Measurements from ENCODE around the gene SH2B2.
"Not testable (repeated sequence)": the region's sequence is repeated elsewhere in the genome, so short reads cannot be mapped to it uniquely, and the experiment has no call there.

Gene SH2B2

DNA sequence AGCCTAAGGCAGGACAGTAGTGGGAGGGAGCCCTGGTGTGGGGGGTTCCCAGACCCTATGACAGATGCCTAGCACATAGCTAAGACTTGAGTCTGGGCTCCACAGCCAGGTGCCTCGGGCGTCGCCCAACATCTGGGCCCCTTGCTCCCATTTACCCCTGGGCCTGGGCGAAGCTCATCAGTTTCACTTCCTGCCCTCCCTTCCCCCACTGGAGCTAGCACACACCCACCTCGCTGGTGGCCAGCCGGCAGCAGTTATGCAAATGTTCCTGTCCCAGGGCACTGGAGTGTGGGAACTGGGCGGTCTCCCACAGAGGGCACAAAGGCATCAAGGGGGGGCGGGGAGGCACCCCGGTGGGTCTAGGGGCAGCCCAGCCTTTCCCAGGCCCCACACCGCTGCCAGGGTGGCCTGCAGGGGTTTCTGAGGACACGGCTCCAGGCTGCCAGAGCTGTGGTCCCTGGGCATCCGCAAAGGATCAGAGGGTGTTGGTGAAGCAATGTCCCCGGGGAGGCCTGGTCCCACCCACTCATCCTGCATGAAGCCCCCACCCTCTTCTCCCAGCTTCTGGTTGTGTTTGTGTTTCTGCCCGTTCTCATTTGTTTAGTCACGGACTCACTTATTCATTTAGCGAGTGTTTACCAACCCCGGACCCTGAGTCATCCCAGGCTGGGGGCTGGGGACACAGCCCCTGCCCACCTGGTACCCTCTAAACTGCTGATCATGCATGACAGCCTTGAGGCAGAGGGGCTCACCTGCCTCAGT lies 20.4 kb downstream of the SH2B2 start:
- DNase-seq: no peak

DNA sequence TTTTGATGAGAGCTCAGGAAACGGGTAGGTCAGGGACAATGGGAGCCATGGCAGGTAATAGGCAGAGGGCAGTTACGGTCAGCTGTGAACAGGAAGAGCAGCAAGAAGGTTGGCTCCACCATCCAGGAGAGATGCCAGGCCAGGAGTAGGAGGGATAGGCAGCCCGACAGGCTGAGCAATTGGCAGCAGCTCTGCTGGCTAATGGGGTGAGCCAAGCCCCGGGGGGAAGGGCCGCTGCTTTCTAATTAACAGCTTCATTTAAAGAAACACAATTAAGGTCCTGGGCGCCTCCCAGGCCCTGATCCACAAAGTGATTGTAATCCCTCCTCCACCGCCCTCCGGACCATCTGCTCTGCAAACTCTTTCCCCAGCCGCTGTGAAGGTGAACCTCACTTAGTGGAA lies 23.7 kb downstream of the SH2B2 start:
- no peak for DNase-seq

DNA sequence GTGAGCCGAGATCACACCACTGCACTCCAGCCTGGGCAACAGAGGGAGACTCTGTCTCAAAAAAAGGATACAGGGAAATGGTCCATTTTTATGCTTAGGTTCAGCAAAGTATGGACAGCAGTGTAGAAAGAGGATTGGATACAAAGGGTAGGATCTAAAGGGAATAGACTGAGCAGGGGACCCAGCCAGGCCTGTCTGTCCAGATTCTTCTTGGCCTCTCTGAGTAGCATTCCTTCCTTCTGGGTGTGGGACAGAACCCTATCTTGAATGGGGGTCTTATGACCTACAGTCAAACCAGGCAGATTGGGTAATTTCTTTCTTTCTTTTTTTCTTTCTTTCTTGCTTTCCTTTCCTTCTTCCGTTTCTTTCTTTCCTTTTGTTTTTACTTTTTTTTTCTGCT lies 25.6 kb downstream of the SH2B2 start:
- no peak for DNase-seq

DNA sequence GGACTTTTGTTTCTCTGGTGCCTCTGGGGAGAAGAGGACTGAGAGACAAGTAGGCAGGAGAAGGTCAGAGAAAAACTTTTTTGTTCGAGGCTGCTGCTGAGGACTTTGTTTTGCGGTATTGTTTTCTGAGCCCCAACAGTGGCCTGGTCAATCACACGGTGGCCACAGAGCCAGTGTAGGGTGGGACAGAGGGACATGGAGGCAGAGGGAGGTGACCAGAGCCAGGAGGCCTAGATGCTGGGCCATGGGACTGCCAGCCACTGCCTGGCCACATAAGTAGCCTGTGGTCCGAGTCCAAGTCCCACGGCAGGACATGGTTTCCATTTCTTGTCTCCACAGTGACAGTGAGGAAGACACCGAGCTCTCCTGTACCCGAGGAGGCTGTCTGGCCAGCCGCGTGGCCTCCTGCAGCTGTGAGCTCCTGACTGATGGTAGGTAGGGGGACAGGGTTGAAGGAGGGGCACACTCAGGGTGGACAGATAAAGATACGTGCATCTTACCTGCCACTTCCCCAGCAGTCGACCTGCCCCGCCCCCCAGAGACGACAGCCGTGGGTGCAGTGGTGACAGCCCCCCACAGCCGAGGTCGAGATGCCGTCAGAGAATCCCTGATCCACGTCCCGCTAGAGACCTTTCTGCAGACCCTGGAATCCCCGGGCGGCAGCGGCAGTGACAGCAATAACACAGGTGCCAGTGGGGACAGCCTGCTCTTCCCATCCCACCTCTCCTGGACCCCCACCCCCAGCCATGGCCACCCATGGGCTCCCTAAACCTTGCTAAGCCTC lies 27.5 kb downstream of the SH2B2 start:
- no peak for DNase-seq

DNA sequence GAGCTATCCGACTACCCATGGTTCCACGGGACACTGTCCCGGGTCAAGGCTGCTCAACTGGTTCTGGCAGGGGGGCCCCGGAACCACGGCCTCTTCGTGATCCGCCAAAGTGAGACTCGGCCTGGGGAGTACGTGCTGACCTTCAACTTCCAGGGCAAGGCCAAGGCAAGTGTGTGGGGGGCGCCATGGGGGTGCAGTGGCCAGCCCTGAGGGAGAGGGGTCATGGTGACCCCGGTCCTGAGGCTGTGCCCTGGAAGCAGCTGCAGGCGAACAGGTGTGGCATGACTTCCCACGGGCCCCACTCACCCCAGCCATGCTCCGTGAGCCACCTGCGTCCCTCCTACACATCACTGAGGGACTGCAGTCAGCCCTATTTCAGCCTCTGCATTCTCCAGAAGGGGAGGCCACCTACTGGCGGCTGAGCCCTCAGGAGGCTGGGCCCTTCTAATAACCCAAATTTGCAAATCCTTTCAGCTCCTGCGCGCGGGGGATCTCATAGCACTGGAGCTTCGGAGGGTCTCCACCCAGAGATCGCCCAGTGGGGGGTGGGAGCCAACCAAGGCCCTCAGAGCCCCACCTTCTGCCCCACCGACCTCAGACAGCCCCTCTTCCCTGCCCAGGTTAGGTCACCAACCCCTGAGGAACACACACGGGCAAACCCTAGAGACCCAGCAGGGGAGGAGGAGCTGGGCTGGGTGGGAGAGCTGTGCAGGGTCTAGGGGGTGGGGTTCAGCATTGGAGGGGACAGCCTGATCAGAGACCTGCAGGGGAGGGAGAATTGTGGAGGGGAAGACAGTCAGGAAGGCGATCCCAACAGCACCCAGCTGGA lies 30.8 kb downstream of the SH2B2 start:
- no peak for DNase-seq

DNA sequence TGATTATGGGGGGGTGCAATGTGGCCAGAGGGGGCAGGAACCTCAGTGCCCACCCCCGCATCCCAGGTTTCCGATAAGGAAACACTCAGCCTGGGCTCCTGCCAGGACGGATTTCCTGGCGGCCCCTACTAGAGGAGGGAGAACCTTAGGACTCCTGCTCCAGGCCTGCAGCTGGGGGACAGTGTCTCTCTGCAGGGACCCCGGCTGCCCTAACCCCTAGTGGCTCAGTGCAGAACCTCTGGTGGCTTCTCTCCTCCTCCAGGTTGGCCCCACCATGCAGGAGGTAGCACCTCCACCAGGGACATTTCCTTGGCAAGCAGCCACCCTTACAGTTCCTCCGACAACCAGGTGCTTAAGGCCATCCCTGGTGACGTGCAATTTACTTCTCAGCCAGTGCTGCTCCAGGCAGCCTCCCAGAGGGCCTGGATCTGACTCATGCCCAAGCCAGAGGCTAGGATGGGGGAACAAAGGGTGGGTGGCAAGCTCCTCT lies 31.9 kb downstream of the SH2B2 start:
- no peak for DNase-seq

DNA sequence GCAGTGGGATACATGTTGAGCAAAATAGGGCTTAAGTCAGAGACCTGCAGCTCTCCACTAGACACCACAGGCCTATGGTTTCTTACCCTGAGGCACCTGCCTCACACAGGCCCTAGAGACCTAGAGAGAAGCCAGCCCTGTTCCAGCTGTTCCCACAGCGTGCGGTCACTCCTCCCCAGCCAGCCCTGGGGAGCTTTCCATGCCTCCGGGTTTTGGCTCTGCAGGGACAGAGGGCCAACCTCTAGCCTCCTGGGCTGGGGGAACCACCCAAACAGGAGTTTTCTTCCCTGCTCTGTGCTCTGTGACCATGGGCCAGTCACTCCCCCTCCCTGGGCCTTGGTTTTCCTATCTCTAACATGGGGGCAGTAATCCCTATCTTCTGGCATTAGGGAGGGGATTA lies 33.0 kb downstream of the SH2B2 start:
- DNase-seq: no peak

DNA sequence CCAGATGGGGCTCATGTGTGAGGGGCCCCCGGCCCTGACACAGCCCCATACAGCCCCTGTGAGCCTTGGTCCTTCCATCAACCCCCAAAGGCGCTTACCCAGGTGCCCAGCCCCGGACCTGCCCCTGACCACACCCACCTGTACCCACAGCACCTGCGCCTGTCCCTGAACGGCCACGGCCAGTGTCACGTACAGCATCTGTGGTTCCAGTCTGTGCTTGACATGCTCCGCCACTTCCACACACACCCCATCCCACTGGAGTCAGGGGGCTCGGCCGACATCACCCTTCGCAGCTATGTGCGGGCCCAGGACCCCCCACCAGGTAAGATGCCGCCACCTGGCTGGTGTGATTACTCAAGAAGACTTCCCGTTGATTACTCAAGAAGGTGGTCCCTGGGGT lies 33.5 kb downstream of the SH2B2 start:
- DNase-seq: no peak

DNA sequence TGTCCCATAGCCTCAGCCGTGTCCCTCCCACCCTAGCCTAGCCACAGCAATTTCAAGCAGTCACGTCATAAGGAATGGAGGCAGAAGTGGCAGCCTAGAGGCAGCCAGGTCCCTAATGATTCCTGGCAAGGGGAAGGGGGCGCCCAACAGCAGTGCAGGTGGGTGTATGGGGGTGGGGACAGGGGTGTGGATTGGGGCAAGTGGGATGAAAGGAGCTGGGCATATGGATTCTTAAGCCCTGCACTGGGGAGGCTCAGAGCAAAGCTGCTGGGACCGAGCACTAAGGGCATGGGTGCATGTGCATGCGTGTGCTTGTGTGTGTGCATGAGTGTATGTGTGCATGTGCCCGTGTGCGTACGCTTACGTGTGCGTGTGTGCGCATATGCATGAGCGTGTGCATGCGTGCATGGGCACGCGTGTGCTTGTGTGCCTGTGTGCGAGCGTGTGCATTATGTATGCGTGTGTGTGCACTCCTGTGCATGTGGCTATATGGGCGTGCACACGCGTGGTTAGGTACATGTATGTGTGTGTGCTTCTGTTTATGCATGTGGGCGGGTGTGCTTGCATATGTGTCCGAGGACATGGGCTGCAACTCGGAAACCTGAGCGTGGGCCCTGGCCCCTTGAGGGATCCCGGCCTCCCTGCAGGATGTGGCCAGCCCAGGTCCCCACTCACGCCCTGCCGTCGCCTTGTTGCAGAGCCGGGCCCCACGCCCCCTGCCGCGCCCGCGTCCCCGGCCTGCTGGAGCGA lies 34.1 kb downstream of the SH2B2 start:
- DNase-seq: no peak

DNA sequence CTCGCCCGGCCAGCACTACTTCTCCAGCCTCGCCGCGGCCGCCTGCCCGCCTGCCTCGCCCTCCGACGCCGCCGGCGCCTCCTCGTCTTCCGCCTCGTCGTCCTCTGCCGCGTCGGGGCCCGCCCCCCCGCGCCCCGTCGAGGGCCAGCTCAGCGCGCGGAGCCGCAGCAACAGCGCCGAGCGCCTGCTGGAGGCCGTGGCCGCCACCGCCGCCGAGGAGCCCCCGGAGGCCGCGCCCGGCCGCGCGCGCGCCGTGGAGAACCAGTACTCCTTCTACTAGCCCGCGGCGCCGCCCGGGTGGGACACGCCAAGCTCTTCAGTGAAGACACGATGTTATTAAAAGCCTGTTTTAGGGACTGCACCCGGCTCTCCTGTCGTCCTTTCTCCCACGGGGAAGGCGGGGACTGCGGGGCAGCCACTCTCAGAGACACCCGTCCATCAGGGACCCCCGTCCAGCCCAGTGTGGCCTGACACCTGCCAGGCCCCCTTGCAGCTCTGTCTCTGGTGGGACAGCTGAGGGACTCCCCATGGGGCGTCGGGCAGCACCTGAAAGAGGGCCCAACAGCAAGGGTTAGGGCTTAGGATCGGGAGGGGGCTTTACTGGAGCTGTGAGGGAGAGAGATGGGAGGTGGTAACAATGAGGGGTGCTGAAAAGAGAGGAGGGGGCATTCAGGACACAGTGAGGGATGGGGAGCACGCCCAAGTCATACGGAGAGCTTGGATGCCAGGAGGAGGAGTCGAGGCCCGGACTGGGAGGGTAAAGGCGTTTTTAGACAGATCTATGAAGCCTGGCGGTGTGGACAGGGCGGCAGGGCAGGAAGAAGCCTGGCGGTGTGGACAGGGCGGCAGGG lies 34.9 kb downstream of the SH2B2 start:
- DNase-seq: no peak

DNA sequence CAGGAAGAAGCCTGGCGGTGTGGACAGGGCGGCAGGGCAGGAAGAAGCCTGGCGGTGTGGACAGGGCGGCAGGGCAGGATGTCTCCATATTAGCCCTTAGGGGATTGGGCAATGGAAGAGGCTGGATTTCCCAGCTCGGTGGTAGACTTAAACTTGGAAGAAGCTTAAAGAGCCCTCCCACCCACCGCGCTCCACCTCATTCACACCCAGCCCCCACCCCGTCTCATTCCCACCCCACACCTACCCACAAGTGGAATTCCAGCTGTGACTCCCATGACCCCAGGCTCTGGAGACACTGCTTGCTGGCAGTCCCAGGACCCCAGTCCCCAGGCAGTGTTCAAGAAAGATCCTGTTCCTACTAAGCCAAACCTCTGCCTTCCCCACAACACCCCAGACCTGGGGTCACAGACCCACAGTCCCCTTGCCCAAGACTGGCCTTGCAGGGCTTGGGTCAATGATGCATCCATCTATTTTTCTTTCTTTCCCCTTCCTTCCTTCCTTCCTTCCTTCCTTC lies 35.6 kb downstream of the SH2B2 start:
- no peak for DNase-seq

DNA sequence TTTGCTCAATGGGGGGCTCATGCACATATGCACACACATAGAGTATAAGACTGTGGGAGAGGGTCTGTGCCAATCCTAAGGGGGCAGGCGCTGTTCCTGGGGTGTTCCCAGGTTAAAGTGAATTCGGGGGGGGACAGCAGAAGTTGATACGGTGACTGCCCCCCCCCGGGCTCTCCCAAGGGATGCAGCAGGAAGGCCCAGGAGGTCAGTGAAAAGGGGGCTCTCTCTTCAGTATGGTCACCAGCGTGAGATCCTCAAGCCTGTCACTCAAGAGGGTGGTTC lies 37.2 kb downstream of the SH2B2 start:
- no peak for DNase-seq

DNA sequence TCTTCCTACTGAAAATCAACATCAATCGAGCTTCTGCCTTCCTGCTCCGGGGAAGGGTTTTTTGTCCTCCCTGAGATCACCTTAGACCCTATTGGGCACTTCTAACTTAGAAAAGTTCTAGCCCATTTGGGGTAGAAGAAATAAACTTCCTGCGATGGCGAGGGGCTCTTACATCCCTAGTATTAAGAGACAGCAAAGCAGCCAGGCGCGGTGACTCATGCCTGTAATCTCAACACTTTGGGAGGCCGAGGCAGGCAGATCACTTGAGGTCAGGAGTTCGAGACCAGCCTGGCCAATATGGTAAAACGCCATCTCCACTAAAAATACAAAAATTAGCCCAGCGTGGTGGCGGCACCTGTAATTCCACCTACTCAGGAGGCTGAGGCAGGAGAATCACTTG lies 38.4 kb downstream of the SH2B2 start:
- DNase-seq: not testable (repeated sequence)

DNA sequence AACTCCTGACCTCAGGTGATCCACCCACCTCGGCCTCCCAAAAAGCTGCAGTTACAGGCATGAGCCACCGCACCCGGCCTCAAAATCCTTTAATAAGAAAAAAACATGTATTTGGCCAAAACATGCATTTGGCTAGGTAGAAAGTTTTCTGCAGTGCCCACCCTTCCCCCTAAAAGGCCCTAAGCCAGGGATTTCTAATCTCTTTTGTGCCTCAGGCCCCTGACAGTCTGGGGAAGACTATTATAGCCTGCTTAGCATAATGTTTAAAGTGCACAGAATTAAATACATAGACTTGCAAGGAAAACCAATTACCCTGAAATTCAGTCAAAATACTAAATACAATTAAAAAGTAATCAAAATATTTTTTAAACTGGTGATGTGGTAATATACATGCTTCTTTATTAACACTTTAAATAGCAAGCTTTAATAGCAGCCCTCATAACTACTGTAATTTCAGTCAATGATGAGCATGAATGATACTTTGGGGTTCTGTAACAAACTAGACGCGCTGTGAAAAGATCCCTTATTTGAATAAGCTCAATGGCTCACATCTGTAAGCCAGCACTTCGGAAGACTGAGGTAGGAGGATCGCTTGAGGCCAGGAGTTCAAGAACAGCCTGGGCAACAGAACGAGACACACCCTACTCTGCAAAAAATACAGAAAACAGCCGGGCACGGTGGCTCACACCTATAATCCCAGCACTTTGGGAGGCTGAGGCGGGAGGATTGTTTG lies 39.7 kb downstream of the SH2B2 start:
- no peak for DNase-seq

DNA sequence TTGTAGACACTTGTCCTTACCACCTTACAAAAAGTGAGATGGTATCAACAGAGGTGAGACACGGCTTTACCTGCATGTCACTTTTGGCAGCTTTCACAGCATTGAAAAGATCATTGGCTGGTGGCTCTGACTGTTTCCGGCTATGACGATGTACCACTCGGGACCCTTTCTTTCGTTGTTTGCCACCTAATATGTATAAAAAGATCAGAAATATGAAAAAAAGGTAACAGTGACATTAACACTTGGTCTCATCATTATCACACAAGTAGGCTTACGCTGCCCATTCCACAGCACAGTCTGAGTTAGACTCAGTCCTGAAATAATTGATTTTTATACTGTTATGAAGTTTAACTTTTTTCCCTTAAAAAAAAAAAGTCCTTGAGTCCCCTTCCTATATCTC lies 40.5 kb downstream of the SH2B2 start:
- not testable (repeated sequence) for DNase-seq

DNA sequence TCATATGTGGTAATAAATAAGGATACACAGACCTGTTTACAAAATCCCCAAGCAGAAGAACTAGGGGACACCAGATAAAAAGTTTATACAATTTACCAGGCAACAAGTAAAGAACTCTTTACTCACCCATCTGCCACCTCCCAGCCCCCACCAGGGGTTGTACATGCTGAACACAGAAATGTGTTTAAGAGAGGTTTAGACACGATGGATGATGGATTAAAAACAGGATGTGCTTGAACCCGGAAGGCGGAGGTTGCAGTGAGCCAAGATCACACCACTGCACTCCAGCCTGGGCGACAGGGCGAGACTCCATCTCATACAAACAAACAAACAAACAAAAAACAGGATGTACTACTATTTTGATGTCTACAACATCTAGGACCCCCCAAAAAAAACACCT lies 42.2 kb downstream of the SH2B2 start:
- DNase-seq: not testable (repeated sequence)

DNA sequence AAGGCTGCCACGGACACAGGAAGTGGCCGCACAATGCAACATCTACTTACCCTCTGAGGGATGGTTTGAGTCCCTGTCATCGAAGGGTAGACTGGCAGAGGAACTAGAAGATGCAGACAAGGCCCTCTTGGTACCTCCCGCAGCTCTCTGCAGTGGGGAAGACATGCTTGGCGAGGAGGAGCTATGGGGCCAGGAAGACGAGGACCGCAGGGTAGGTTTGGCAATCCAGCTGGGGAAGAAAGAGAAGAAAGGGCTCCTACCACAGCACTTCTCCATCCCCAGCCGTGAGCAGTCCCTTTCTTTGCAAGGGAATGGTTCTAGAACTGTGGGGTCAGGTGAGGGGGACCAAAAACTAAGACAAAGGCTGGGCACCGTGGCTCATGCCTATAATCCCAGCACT lies 42.7 kb downstream of the SH2B2 start:
- not testable (repeated sequence) for DNase-seq

DNA sequence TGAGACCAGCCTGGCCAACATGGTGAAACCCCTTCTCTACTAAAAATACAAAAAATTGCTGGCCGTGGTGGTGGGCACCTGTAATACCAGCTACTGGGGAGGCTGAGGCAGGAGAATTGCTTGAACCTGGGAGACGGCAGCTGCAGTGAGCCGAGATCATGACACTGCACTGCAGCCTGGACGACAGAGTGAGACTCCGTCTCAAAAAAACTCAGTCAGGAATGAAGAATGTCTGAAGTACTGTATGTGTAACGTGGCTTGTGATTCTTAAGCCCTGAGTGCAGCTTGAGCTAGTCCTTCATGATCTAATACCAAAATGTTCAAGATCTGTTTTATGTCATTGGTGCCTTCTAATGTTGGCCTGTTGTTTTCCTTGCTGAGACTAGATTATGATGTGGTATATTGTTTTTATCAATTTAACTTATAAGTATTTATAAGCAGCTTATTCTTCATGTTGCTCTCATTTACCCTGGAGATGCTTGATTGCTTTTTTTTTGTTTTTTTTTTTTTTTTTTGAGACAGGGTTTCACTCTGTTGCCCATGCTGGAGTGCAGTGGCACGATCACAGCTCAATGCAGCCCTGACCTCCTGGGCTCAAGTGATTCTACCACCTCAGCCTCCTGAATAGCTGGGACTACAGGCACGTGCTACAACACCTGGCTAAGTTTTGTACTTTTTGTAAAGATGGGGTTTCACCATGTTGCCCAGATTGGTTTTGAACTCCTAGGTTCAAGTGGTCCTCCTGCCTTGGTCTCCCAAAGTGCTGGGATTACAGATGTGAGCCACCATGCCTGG lies 44.2 kb downstream of the SH2B2 start:
- DNase-seq: not testable (repeated sequence)

DNA sequence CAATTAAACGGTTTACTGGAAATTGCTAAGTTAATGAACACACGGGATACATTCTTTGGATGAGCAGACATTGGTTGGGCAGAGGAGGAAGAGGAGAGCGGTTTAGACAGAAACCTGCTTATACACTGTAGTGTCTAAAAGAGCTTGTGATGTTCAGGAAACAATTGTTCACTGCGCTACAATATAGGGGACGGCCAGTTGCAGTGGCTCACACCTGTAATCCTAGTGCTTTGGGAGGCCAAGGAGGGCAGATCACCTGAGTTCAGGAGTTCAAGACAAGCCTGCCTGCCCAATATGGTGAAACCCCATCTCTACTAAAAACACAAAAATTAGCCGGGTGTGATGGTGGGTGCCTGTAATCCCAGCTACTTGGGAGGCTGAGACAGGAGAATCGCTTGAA lies 48.9 kb downstream of the SH2B2 start:
- DNase-seq: not testable (repeated sequence)

DNA sequence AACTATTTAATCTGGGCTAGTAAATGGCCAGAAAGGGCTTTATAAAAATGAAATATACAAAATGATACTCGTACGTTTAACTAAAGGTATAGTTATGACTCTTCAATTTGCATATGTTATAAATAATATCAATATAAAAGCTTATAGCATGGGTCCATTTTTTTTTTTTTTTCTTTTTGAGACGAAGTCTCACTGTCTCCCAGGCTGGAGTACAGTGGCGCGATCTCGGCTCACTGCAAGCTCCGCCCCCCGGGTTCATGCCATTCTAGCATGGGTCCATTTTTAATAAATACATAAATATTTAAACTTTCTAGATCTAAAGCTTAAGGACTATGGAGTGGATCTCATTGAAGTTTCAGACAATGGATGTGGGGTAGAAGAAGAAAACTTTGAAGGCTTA lies 50.3 kb downstream of the SH2B2 start:
- not testable (repeated sequence) for DNase-seq
